A549 (cell line): ENCODE data around the gene SLC16A3. TPM values are rescaled to one million over a fixed set of nuclear protein-coding genes. Genes with fewer than 3 reads are reported as not detected.

Source experiments
- ATAC-seq, 2 experiments: fragments of 200-7000 bp in 1 of 2; fragments of >200 bp in 1 of 2; cut with Nextera tagmentation in 1 of 2; cut with Tn5 transposase in 1 of 2; 3 replicates each; pipeline versions ENCODE4 v1.8.0 to v1.9.1; 2018 to 2020; ENCODE audit warnings: mild to moderate bottlenecking in 1 of 2, moderate library complexity in 1 of 2
- CTCF ChIA-PET: fragments of 300-600 bp; sonication (Branson Sonifier 250); formaldehyde crosslinking; extraction: SDS; loops from one replicate; lab custom pipeline; 2021; ENCODE audit warnings: antibody characterized with exemption, inconsistent platforms; lab: Yijun Ruan, JAX
- POLR2A ChIA-PET: fragments of 350-600 bp; formaldehyde crosslinking; extraction: SDS; loops from one replicate; lab custom pipeline; 2021; ENCODE audit warnings: antibody characterized with exemption, inconsistent platforms; lab: Yijun Ruan, JAX
- DNase-seq, 2 experiments: peaks; one replicate each; pipeline versions ENCODE4 v3.0.0 to v3.0.0-alpha.2; 2011 to 2016; ENCODE audit warnings: low read depth in 1 of 2, low spot score in 1 of 2
- FAIRE-seq: peaks from 2 replicates; lab custom pipeline; 2011; peaks lifted over from hg19 to GRCh38; lab: Jason Lieb, UNC
- H3K27ac ChIP-seq, 2 experiments: fragments of >200 bp; sonication (Bioruptor Twin); formaldehyde crosslinking; 3 replicates each; pipeline ENCODE4 v1.5.1; 2016 to 2017
- H3K4me1 ChIP-seq: fragments of >200 bp; sonication (Bioruptor Twin); formaldehyde crosslinking; 3 replicates; pipeline ENCODE4 v1.6.1; 2016
- H3K4me2 ChIP-seq: fragments of >200 bp; sonication (Bioruptor Twin); formaldehyde crosslinking; 3 replicates; pipeline ENCODE4 v1.6.1; 2016
- H3K4me3 ChIP-seq: fragments of >200 bp; sonication (Bioruptor Twin); formaldehyde crosslinking; 3 replicates; pipeline ENCODE4 v1.5.1; 2016
- H3K9me3 ChIP-seq: fragments of >200 bp; sonication (Bioruptor Twin); formaldehyde crosslinking; 3 replicates; pipeline ENCODE4 v1.6.1; 2016
- BHLHE40 ChIP-seq: IDR thresholded peaks from 2 replicates; pipeline ENCODE4 v1.6.1; 2012; ENCODE audit warnings: low read depth, low read length, inconsistent platforms
- CBX8 ChIP-seq: fragments of 200-600 bp; sonication (generic); IDR thresholded peaks from 2 replicates; pipeline ENCODE4 v1.6.1; 2016
- CHD4 ChIP-seq: fragments of 200-600 bp; sonication (generic); IDR thresholded peaks from 2 replicates; pipeline ENCODE4 v1.6.1; 2016; ENCODE audit warnings: antibody characterized with exemption, mild to moderate bottlenecking, borderline replicate concordance
- CTCF ChIP-seq: fragments of >200 bp; sonication (Bioruptor Twin); formaldehyde crosslinking; IDR thresholded peaks from 3 replicates; pipeline ENCODE4 v1.5.1; 2016
- FOSB ChIP-seq: fragments of 250-450 bp; sonication (Bioruptor Pico); IDR thresholded peaks from 2 replicates; pipeline ENCODE4 v1.5.0; 2020; ENCODE audit warnings: mild to moderate bottlenecking, moderate library complexity
- FOXS1 ChIP-seq: fragments of 250-450 bp; sonication (Bioruptor Pico); IDR thresholded peaks from 2 replicates; pipeline ENCODE4 v1.5.0; 2020; ENCODE audit warnings: mild to moderate bottlenecking, moderate library complexity
- GATA3 ChIP-seq: IDR thresholded peaks from 2 replicates; pipeline ENCODE4 v1.6.1; 2012; ENCODE audit warnings: borderline replicate concordance
- HDAC2 ChIP-seq: fragments of 200-600 bp; sonication (generic); IDR thresholded peaks from 2 replicates; pipeline ENCODE4 v1.6.1; 2016
- HMGXB4 ChIP-seq: fragments of 250-450 bp; sonication (Bioruptor Pico); IDR thresholded peaks from 2 replicates; pipeline ENCODE4 v1.5.0; 2021; ENCODE audit warnings: mild to moderate bottlenecking, moderate library complexity, borderline replicate concordance
- JUN ChIP-seq, 2 experiments: fragments of >200 bp; sonication (Bioruptor Twin); formaldehyde crosslinking; IDR thresholded peaks; 2 replicates in 1 of 2; 3 replicates in 1 of 2; pipeline ENCODE4 v1.6.1; 2016 to 2017
- JUNB ChIP-seq: fragments of >200 bp; sonication (Bioruptor Twin); formaldehyde crosslinking; IDR thresholded peaks from 2 replicates; pipeline ENCODE4 v1.6.1; 2016
- KDM1A ChIP-seq: fragments of 200-600 bp; sonication (generic); IDR thresholded peaks from 2 replicates; pipeline ENCODE4 v1.6.1; 2016; ENCODE audit warnings: low read depth, mild to moderate bottlenecking
- MAFK ChIP-seq: fragments of 450-650 bp; IDR thresholded peaks from 2 replicates; pipeline ENCODE4 v1.6.1; 2014; ENCODE audit not compliant: partially characterized antibody
- MYC ChIP-seq: IDR thresholded peaks from 2 replicates; pipeline ENCODE4 v1.6.1; 2012; ENCODE audit warnings: mild to moderate bottlenecking, inconsistent platforms, low read length, improper control_type of control experiment, borderline replicate concordance
- POLR2AphosphoS2 ChIP-seq: conservative IDR thresholded peaks from 2 replicates; pipeline ENCODE4 v1.6.1; 2012; ENCODE audit warnings: low read length, improper control_type of control experiment, inconsistent platforms
- RAD21 ChIP-seq, 2 experiments: fragments of >200 bp in 1 of 2; sonication (Bioruptor Twin) in 1 of 2; formaldehyde crosslinking in 1 of 2; IDR thresholded peaks in 1 of 2; conservative IDR thresholded peaks in 1 of 2; 2 replicates in 1 of 2; 3 replicates in 1 of 2; pipeline ENCODE4 v1.6.1; 2012 to 2018; ENCODE audit warnings: inconsistent platforms in 1 of 2
- REST ChIP-seq: fragments of 200-600 bp; sonication (generic); IDR thresholded peaks from 2 replicates; pipeline ENCODE4 v1.6.1; 2016; ENCODE audit warnings: antibody characterized with exemption, mild to moderate bottlenecking, moderate library complexity
- RFX5 ChIP-seq: fragments of 450-650 bp; IDR thresholded peaks from 2 replicates; pipeline ENCODE4 v1.7.1; 2014; ENCODE audit warnings: antibody characterized with exemption, mild to moderate bottlenecking, moderate library complexity
- TP53 ChIP-seq: fragments of 250-450 bp; sonication (Bioruptor Pico); IDR thresholded peaks from 2 replicates; pipeline ENCODE4 v1.5.0; 2021; ENCODE audit warnings: mild to moderate bottlenecking, moderate library complexity
- ZFP36 ChIP-seq: fragments of 450-650 bp; IDR thresholded peaks from 2 replicates; pipeline ENCODE4 v1.6.1; 2014; ENCODE audit warnings: borderline replicate concordance; ENCODE audit not compliant: partially characterized antibody
- WGBS: methylation state at CpG from one replicate; pipeline ENCODE4 v1.1.6; 2017; ENCODE audit errors: missing lambda C conversion rate; 5-methylcytosine and 5-hydroxymethylcytosine counted together
- polyA plus RNA-seq, 4 experiments: library from polyadenylated mRNA; depleted of rRNA in 3 of 4; stranded (reverse); fragments of >200 nt; fragmentation: RNase III in 1 of 4; extraction: RNeasy Plus Mini Kit Qiagen cat#74134 plus additional on column Dnase treatment in 1 of 4; gene quantifications; 2 replicates in 3 of 4; 3 replicates in 1 of 4; pipeline ENCODE4 v1.2.3, GENCODE V29; 2011 to 2017
- TF ChIP-seq, protein P1 (sequence below): fragments of 450-650 bp; IDR thresholded peaks from 2 replicates; pipeline ENCODE4 v1.6.1; 2014; ENCODE audit warnings: antibody characterized with exemption
- TF ChIP-seq, protein P2 (sequence below): IDR thresholded peaks from 2 replicates; pipeline ENCODE4 v1.6.1; 2012; ENCODE audit warnings: low read depth, borderline replicate concordance
- TF ChIP-seq, protein P3 (sequence below): IDR thresholded peaks from 2 replicates; pipeline ENCODE4 v1.6.1; 2012

SLC16A3 gene
- polyA plus RNA-seq, 2 of the 4 experiments (the other 2 are of a cell fraction): 28.6 to 90.9 TPM

DNA sequence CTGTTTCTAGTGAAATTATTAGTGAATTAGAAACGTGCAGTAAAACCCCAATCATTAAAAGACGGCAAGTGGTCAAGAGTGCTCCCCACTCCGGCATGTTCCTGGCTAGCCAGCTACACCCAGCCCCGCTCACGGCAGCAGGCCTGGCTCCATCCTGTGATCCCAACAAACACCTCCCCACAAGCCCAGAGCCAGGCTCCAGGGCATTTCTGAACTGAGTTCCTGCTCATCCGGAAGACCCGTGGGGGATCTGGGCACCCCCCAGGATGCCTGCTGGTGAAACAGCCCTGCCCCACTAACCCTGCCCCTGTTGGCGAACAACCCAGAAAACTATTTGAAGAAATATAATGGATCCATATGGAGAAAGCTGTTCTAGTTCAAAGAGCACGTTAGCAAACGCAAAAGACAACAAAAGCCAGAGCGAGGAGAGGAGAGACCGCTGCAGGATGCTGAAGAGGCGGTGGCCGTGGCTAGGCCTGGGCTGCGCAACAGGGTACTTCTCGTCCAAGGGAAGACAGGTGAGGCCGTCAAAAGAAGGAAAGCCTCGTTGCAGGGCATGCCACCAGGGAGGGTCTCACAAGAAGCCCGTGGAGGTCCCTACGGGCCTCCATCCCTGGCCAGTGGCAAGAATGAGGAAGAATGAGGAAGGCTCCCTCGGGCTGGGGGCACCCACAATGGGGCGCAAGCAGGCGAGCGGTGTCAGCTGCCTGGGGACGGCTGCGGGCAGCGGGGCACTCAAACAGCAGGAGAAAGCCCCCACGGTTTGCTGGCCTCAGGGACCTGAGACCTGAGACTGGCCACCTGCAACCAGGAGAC is 19.2 kb downstream of the SLC16A3 start:
- whole genome bisulfite sequencing: 90% methylated on average over 28 of the region's 28 CpGs
- DNase-seq (no peak), FAIRE-seq (no peak), ATAC-seq (no peak)
- Histone ChIP-seq H3K4me3 (no peak overlapping the region), H3K27ac (peak overlapping the region; percentile 72 to 85; a peak in 4 of 6 replicates), H3K4me1 (peaks cover 56% of the 10 kb centered on the region), H3K9me3 (no peaks in the 10 kb centered on the region)
- ChIA-PET POLR2A (no interaction called here), CTCF (interaction anchor here (2.8 to 17.6 kb wide), 2 partner anchors 12 to 79 kb away, joined by 25 to 289 read pairs; partner anchors contain the start of gene SECTM1)
- TF ChIP-seq ZFP36 (no peak), FOXS1 (CRISPR knock-in tag) (no peak), TP53 (CRISPR knock-in tag) (no peak), CBX8 (no peak), GATA3 (no peak), BHLHE40 (no peak), MAFK (no peak), REST (no peak), POLR2AphosphoS2 (no peak), CTCF (no peak), CHD4 (no peak), KDM1A (no peak), MYC (no peak)
- TF ChIP-seq, protein P1, sequence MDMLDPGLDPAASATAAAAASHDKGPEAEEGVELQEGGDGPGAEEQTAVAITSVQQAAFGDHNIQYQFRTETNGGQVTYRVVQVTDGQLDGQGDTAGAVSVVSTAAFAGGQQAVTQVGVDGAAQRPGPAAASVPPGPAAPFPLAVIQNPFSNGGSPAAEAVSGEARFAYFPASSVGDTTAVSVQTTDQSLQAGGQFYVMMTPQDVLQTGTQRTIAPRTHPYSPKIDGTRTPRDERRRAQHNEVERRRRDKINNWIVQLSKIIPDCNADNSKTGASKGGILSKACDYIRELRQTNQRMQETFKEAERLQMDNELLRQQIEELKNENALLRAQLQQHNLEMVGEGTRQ: no peak
- TF ChIP-seq, all 56 proteins: peak for 0
- peak overlapping the region; percentile 58 for H3K4me2 ChIP-seq

DNA sequence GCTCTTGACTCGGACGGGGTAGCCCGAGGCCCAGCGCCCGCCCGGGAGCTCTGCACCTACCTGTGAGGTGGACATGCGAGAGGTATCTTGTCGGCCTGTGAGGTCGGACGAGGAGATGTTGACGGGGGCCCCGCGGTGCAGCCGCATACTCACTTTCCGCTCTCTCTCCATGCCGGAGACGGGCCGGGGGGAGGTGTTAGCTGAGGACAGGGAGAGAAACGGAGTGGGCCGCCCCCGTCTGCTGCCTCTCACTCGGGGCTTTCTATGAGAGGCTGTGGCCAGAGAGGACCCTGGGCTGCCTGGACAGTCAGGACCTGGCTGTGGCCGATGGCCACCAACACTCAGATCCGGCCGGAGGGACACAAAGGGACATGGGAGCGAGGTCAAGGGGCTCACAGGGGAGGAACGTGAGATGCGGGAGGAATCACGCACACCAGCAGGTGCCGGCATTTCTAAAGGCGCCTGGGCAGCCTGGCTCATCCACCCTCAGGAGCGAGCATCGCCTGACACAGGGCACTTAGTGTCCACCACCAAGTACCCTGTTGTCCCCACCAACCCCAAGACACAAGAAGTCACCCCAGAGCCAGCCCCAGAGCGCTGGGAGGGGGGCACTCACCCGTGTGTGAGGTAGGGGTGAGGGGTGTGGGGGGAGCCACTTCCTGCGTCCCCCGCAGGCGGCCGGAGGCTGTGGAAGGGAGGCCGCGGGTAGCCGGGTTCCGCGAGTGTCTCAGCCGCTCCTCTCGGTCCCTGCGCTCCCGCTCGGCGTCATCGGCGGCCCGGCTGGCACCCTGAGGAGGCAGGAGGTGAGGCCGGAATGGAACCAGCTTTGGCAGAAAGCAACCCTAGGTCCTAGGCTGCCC is 20.2 kb downstream of the SLC16A3 start:
- ATAC-seq: no peak
- TF ChIP-seq, protein P2, sequence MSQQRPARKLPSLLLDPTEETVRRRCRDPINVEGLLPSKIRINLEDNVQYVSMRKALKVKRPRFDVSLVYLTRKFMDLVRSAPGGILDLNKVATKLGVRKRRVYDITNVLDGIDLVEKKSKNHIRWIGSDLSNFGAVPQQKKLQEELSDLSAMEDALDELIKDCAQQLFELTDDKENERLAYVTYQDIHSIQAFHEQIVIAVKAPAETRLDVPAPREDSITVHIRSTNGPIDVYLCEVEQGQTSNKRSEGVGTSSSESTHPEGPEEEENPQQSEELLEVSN: no peak
- TF ChIP-seq JUNB: no peak
- TF ChIP-seq TP53 (CRISPR knock-in tag): no peak
- TF ChIP-seq HMGXB4 (CRISPR knock-in tag): no peak
- TF ChIP-seq HDAC2: no peak
- TF ChIP-seq FOSB (CRISPR knock-in tag): no peak
- TF ChIP-seq CHD4: no peak
- TF ChIP-seq FOXS1 (CRISPR knock-in tag): no peak
- TF ChIP-seq RFX5: no peak
- TF ChIP-seq GATA3: no peak
- no peak for TF ChIP-seq JUN (IDR thresholded peaks at IDR 0.05)
- no peak for TF ChIP-seq RAD21 (conservative IDR thresholded peaks at IDR 0.05 in 1 of 2, IDR thresholded peaks at IDR 0.05 in 1 of 2)
- TF ChIP-seq, protein P3, sequence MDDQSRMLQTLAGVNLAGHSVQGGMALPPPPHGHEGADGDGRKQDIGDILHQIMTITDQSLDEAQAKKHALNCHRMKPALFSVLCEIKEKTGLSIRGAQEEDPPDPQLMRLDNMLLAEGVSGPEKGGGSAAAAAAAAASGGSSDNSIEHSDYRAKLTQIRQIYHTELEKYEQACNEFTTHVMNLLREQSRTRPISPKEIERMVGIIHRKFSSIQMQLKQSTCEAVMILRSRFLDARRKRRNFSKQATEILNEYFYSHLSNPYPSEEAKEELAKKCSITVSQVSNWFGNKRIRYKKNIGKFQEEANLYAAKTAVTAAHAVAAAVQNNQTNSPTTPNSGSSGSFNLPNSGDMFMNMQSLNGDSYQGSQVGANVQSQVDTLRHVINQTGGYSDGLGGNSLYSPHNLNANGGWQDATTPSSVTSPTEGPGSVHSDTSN: no peak
- 92% methylated on average over 54 of the region's 54 CpGs for WGBS

More for the DNA sequence above, 20.2 kb downstream of the SLC16A3 start:
- Histone ChIP-seq H3K9me3 (no peaks in the 10 kb centered on the region), H3K27ac (peak overlapping the region in 1 of 2 experiments; percentile 85; a peak in 1 of 6 replicates), H3K4me1 (peaks cover 46% of the 10 kb centered on the region), H3K4me2 (no peak overlapping the region), H3K4me3 (no peak overlapping the region)
- FAIRE-seq (no peak), DNase-seq (no peak)
- ChIA-PET CTCF (interaction anchor here (0.7 to 4.3 kb wide), 6 partner anchors 13 to 166 kb away, joined by 3 to 25 read pairs (median 4); no protein-coding TSS in a partner anchor), POLR2A (no interaction called here)
